ENCODE results near the gene MALRD1. TPM values are rescaled to one million over a fixed set of nuclear protein-coding genes. Genes with fewer than 3 reads are reported as not detected.

The MALRD1 gene
- total and polyA plus RNA-seq, 2 of the 8 experiments (the other 6 are each of a cell fraction or from before 2014, with no cell fraction given): 0.32 to 0.35 TPM

Small RNA genes lying within 50 kb of the gene (small RNA-seq; reads per million reads assigned to genes)
- not detected for gene AL354695.1 (ENCODE audit: insufficient read depth)
- not detected for gene HMGN1P20 (ENCODE audit: insufficient read depth)
- not detected for gene RF00012 (ENCODE audit: insufficient read depth)
- 97.6 reads per million, percentile 97 among the genes with 10 or more reads in this experiment for gene RNA5SP303 (ENCODE audit: insufficient read depth)
